ENCODE results near the gene FAM210A. TPM values are rescaled to one million over a fixed set of nuclear protein-coding genes. Genes with fewer than 3 reads are reported as not detected.

Gene FAM210A
- total and polyA plus RNA-seq, 9 of the 15 experiments (the other 6 are each of a cell fraction or from before 2014, with no cell fraction given), result 8.3 to 41.7 (median 19.1) TPM

DNA sequence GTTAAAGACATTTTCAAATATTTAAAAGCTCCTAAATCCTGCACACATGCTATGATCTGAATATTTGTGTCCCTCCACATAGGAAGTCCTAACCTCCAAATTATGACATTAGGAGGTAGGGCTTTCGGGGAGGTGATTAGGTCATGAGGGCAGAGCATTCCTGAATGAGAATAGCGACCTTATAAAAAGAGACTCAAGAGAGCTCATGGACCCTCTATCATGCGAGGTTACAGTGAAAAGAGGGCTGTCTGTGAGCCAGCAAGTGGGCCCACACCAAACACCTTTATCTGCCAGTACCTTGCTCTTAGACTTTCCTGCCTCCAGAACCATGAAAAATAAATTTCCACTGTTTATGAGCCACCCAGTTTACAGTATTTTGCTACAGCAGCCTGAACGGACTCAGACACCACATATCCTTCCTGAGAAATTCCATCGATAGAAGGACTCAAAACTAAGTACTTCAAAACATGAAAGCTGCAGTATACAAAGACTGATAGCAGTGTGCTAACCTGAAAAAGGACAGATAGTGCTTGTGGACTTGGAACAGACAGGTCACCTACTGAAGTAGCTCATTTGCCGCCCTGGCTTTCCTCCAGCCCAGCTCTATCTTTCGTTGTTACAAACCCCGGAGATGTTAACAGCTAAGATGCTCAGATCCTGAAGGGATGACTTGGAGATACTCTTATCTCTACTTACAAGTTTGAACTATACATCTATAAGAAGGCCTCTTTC, 13.8 kb downstream of the FAM210A start (continued):
- TF ChIP-seq, protein P1, sequence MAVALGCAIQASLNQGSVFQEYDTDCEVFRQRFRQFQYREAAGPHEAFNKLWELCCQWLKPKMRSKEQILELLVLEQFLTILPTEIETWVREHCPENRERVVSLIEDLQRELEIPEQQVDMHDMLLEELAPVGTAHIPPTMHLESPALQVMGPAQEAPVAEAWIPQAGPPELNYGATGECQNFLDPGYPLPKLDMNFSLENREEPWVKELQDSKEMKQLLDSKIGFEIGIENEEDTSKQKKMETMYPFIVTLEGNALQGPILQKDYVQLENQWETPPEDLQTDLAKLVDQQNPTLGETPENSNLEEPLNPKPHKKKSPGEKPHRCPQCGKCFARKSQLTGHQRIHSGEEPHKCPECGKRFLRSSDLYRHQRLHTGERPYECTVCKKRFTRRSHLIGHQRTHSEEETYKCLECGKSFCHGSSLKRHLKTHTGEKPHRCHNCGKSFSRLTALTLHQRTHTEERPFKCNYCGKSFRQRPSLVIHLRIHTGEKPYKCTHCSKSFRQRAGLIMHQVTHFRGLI (CRISPR knock-in tag; IDR thresholded peaks at IDR 0.05), result no peak
- TF ChIP-seq ZNF699 (CRISPR knock-in tag; IDR thresholded peaks at IDR 0.05; ENCODE audit: insufficient replicate concordance) (no peak), THRAP3 (IDR thresholded peaks at IDR 0.05; ENCODE audit: borderline replicate concordance) (no peak)

DNA sequence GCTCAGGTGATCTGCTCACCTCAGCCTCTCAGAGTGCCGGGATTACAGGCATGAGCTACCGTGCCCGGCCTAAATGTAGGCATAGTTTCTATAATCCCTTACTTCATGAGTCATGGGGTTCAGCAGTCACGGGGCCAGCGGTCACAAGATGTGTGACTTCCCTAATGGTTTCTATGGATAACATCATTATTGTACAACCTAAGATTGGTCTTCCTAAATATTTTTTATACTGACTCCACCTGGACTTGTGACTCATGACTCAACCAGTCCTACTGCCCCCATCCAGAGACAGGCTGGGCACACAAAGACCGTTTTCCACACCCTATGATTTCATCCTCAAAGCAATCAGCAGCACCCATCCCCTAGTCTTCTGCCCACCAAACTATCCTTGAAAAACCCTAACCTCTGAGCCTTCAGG, 15.9 kb downstream of the FAM210A start:
- no peak for FAIRE-seq
- ChIA-PET CTCF (ENCODE audit: low intra/inter-chr PET ratio) (no interaction called here), POLR2A (no interaction called here)
- BruUV-seq (replicated peaks), result no TSS peak
- H3K27ac ChIP-seq (ENCODE audit: extremely low read depth, low read depth, low read length), result no peak overlapping the region
- in situ Hi-C loops (cut with MboI) (no loop called here), intact Hi-C loops (cut with micrococcal nuclease) (no loop called here)
- no peak overlapping the region for H3K9ac ChIP-seq (ENCODE audit: insufficient read depth in 1 of 2, low read depth in 2 of 2, low read length in 2 of 2)
- H3K9me3 ChIP-seq (replicated peaks; ENCODE audit: control insufficient read depth, insufficient read depth, low read depth, low read length), result no peaks in the 10 kb centered on the region; the same call in 1 of the 2 replicates
- no peaks in the 10 kb centered on the region for H3K27me3 ChIP-seq (ENCODE audit: control insufficient read depth in 2 of 2, insufficient read depth in 2 of 2, low read length in 2 of 2)
- no peak overlapping the region for H3K4me3 ChIP-seq
- H3K79me2 ChIP-seq (ENCODE audit: control insufficient read depth, insufficient read depth, low read length), result peaks cover 97% of the 10 kb centered on the region
- no peak for ATAC-seq
- peaks cover 4% of the 10 kb centered on the region; the same call in 1 of the 2 replicates for H4K20me1 ChIP-seq (replicated peaks; ENCODE audit: control insufficient read depth, insufficient read depth, low read length)
- 71% methylated on average over 6 of the region's 6 CpGs for WGBS (ENCODE audit: insufficient coverage, low coverage, missing lambda C conversion rate)
- H3K4me1 ChIP-seq (replicated peaks in 1 of 2; ENCODE audit: control insufficient read depth in 2 of 2, insufficient read depth in 2 of 2, low read length in 2 of 2), result no peaks in the 10 kb centered on the region; a peak in 2 of 5 replicates
- H3K36me3 ChIP-seq (ENCODE audit: control insufficient read depth, insufficient read depth, low read length), result no peaks in the 10 kb centered on the region
- H2AFZ ChIP-seq (ENCODE audit: low read depth, low read length), result no peak overlapping the region
- TF ChIP-seq SRF (CRISPR knock-in tag; IDR thresholded peaks at IDR 0.05) (no peak), ESRRB (CRISPR knock-in tag; IDR thresholded peaks at IDR 0.05; ENCODE audit: borderline replicate concordance) (no peak)
- TF ChIP-seq, protein P2, sequence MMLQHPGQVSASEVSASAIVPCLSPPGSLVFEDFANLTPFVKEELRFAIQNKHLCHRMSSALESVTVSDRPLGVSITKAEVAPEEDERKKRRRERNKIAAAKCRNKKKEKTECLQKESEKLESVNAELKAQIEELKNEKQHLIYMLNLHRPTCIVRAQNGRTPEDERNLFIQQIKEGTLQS (IDR thresholded peaks at IDR 0.05), result 0 out of 2 replicates have a peak, but pooled peaks have one; percentile 8
- TF ChIP-seq, protein P2 (CRISPR knock-in tag; conservative IDR thresholded peaks at IDR 0.05), result no peak
- no peaks in the 10 kb centered on the region for H3K9me1 ChIP-seq (ENCODE audit: control insufficient read depth, insufficient read depth, low read length)
- H3K4me2 ChIP-seq (ENCODE audit: insufficient read depth, low read length), result no peak overlapping the region
- no peak for DNase-seq (ENCODE audit: extremely low read depth in 1 of 4, low spot score in 3 of 4)

Measured in K562 (cell line).